Umbilical cord (tissue), 2 donors: ENCODE results near the gene PIGX. TPM values are rescaled to one million over a fixed set of nuclear protein-coding genes. Genes with fewer than 3 reads are reported as not detected.

Experiments
- DNase-seq: peaks from one replicate; pipeline ENCODE4 v3.0.0-alpha.2; 2015; ENCODE audit warnings: low spot score
- total RNA-seq: library from RNA; depleted of rRNA; stranded (reverse); fragments of >200 nt; gene quantifications from one replicate; pipeline ENCODE4 v1.2.3, GENCODE V29; 2014; ENCODE audit warnings: low replicate concordance; ENCODE audit not compliant: insufficient read depth

PIGX gene
- total RNA-seq: 23.8 TPM

GRCh38 chr3:196711838-196712513 is at the start of gene PIGX, which contains the start of gene CEP19:
PIGX (plus strand) TSS chr3:196712377.
CEP19 (minus strand) TSS chr3:196712250; CDS start chr3:196708657, 3,593 bp downstream.
- peak; percentile 92 for DNase-seq

GRCh38 chr3:196662711-196663571 is 49.2 kb upstream of the PIGX start:
- DNase-seq: peak; percentile 74

DNA sequence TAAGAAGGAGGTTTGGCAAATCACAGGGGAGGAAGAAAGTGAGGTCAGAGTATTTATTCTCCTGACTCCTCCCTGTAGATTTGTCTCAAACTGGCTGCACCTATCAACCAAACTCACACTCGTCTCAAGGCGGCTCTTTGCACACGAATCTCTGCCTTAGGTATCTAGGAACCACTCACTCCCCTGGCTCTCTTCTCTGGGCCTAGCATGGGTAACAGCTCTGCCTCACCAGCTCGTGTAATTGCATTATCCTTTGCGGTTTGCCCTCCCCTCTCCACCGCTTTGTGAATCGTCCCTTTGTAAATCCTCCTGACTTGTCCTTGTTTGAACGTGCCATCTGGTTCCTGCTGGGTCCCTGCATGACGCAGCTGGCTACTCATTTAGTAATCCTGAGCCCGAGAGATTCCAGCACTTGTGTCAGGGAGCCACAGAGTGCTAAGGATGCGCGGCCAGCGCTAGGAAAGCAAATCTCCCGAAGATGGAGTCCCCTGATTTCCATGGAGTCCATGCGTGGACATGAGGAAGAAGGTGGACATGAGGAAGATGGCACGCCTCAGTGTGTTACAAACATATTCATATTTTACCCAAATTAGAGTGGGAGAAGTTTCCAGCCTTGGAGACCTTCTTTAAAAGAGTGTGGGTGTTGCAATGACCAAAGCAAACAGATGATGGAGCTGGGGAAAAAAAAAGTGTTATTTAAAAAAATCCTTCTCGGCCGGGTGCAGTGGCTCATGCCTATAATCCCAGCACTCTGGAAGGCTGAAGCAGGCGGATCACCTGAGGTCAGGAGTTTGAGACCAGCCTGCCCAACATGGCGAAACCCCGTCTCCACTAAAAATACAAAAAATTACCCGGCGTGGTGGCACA is 45.9 kb upstream of the PIGX start:
- DNase-seq: no peak

GRCh38 chr3:196667056-196667825 is 44.9 kb upstream of the PIGX start:
- DNase-seq: no peak

DNA sequence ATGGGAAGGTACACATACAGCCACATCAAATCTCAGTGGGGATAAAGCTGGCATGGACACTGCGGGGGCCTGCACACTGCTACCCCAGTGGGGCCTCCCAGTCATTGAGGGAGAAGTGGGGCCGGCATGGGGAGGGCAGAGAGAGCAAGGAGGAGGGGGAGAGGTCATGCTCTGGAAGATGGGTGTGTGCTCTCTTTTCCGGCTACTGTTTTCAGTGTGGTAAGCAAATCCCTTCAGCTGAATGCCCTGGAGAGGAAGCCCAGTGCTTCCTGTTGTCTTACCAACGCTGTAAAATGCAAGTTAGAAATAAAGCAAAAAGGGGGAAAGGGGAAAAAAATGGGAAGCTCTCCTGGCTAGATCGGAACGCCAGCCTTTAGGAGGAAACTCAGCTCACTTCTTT is 41.8 kb upstream of the PIGX start:
- peak; percentile 32 for DNase-seq

DNA sequence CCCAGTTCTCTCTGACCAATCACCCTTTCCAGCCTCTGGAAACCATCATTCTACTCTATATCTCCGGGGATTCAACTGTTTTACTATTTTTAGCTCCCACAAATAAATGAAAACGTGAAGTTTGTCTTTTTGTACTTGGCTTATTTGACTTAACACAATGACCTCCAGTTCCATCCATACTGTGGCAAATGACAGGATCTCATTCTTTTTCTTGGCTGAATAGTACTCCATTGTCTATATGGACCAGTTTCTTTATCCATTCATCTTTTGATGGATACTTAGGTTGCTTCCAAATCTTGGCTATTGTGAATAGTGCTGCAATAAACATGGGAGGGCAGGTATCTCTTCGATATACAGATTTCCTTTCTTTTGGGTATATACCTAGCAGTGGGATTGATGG is 38.5 kb upstream of the PIGX start:
- no peak for DNase-seq

- no peak for DNase-seq
Measured at GRCh38 chr3:196677353-196677752, 34.8 kb upstream of the PIGX start.

GRCh38 chr3:196677931-196678330 is 34.2 kb upstream of the PIGX start:
- no peak for DNase-seq

DNA sequence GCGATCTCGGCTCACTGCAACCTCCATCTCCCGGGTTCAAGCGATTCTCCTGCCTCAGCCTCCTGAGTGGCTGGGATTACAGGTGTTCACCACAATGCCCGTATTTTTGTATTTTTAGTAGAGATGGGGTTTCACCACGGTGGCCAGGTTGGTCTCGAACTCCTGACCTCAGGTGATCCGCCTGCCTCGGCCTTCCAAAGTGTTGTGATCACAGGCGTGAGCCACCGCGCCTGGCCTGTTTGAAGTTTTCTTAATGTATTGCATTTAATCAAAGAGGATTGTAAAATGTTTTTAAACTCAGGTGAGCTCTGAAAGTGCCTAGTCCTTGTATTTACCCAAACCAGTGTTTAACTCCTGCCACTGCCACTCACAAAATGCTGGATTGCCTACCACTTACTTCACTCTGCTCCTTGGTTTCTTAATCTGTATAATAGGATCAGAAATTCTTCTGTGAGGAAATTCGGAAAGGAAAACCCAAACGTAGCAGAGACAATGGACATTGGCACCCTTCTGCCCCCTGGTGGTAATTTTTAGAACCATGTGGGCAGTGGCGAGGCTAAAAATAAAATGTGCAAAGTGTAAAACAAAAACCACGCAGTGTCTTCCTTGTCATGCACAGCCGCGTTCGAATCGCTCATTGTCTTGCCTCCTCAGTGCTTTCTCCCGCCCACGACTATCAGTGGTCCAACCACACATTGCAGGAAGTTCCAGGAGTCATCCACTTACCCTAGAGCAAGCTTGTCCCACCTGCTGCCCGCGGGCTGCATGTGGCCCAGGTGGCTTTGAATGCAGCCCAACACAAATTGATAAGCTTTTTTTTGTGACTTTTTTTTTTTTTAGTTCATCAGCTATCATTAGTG is 27.4 kb upstream of the PIGX start:
- DNase-seq: peak; percentile 69

- no peak for DNase-seq
Measured at GRCh38 chr3:196686436-196686835, 25.7 kb upstream of the PIGX start.

DNA sequence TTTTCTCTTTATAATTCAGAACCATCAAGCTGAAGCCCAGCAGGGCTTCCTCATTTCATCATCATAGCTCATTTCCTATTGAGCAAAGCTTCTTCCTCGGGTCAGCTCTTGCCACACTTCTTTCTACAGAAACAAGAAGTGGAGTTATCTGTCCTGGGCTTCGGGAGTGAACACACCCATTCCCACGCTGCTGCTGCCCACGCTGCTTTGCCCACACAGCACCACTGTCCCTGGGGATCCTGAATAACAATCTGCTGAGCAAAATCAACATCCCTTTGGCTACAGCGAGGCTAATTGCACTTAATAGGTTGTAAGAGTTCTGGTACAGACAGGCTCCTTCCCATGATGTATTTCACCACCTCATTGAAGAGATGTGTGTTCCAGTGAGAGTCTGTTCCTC is 23.8 kb upstream of the PIGX start:
- DNase-seq: peak; percentile 34

DNA sequence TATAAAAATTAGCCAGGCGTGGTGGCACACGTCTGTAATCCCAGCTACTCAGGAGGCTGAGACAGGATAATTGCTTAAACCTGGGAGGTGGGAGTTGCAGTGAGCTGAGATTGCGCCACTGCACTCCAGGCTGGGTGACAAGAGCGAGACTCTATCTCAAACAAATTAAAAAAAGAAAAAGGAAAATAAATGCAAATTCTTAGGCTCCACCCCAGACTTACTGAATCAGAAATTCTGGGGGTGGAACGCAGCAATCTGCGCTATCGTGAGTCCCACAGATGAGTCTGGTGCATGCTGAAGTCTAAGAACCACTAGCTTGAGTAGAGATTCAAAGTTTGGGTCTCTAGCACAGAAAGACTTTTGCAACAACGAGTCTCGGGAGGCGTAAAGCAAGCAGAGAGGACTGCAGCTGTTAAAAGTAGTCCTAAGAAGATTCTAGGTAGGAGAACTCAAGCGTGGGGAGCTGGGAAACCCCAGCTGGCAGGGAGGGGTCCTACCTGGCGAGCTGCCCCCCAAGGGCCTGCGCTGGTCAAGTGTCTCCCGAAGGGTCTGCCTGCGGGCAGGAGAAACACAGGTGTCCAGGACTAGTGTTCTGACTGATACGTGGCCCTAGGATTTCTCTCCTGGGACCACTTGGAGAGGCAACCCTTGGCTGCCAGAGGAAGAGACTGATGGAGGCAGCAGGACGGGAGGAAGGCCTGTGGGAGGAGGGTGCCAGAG is 22.1 kb upstream of the PIGX start:
- no peak for DNase-seq

DNA sequence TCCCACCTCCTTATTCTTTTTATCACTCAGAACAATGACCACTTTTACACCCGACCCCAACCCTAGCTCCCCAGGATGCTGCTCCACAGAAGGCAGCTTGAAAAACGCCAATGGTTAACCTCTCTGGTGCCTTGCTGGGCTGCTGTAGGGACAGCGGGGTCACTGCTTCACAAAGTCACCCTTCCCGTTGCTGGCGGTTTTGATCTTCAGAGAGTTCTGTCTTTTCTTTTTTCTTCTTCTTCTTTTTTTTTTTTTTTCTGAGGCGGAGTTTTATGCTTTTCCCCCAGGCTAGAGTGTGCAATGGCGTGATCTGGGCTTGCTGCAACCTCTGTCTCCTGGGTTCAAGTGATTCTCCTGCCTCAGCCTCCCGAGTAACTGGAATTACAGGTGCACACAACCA is 20.8 kb upstream of the PIGX start:
- DNase-seq: no peak

DNA sequence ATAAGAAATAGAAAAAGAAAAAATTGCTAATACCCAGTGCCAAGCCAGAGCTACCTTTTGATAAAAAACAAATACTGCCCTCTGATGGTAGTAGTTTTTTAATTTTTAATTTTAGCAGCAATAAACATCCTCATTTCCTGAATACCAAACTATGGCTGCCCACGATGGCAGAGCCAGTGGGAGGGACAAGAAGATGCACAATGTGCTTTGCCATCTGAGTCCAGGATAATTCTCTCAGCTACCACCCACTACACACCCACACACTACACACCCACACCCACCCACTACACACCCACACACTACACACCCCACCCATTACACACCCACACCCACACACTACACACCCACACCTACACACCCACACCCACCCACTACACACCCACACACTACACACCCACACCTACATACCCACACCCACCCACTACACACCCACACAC is 18.0 kb upstream of the PIGX start:
- no peak for DNase-seq

- DNase-seq: no peak
Measured at GRCh38 chr3:196694941-196695848, 17.0 kb upstream of the PIGX start.

DNA sequence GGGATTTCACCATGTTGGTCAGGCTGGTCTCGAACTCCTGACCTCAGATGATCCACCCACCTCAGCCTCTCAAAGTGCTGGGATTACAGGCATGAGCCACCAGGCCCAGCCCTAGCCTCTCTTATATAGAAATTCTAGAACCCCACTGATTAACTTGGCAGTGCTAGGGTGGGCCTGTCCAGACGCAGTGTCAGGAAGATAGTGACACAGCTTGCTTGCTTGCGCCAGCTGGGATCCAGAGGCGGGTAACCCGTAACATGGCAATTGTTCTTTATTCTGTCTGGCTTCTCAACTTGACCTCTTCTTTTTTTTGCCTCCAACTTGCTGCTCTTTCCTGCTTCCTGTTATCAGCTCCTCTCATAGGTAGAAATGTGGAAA is 16.3 kb upstream of the PIGX start:
- no peak for DNase-seq

DNA sequence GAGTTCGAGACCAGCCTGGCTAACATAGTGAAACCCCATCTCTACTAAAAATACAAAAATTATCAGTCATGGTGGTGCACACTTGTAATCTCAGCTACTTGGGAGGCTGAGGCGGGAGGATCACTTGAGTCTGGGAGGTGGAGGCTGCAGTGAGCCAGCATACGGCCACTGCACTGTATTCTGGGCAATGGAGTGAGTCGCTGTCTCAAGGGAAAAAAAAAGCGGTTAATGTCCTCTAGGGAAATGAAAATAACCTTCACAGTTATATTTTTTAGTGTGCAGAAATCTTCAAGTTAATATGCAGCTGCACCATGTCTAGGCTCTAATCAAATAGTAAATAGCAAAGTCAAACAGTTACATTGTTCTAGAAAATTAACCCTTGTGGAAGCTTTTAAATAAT is 14.9 kb upstream of the PIGX start:
- no peak for DNase-seq

GRCh38 chr3:196699749-196700148 is 12.4 kb upstream of the PIGX start:
- DNase-seq: no peak
